LNCAP (cell line): Measurements from ENCODE around the gene NRAP.

ENCODE experiments used
- TF ChIP-seq, protein P1 (sequence below): fragments of 450-650 bp; IDR thresholded peaks from 2 replicates; pipeline ENCODE4 v1.5.1; 2017; ENCODE audit warnings: mild to moderate bottlenecking

The NRAP gene

GRCh38 chr10:113708640-113709039 is 44.8 kb upstream of the NRAP start:
- TF ChIP-seq, protein P1, sequence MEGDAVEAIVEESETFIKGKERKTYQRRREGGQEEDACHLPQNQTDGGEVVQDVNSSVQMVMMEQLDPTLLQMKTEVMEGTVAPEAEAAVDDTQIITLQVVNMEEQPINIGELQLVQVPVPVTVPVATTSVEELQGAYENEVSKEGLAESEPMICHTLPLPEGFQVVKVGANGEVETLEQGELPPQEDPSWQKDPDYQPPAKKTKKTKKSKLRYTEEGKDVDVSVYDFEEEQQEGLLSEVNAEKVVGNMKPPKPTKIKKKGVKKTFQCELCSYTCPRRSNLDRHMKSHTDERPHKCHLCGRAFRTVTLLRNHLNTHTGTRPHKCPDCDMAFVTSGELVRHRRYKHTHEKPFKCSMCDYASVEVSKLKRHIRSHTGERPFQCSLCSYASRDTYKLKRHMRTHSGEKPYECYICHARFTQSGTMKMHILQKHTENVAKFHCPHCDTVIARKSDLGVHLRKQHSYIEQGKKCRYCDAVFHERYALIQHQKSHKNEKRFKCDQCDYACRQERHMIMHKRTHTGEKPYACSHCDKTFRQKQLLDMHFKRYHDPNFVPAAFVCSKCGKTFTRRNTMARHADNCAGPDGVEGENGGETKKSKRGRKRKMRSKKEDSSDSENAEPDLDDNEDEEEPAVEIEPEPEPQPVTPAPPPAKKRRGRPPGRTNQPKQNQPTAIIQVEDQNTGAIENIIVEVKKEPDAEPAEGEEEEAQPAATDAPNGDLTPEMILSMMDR: no peak

DNA sequence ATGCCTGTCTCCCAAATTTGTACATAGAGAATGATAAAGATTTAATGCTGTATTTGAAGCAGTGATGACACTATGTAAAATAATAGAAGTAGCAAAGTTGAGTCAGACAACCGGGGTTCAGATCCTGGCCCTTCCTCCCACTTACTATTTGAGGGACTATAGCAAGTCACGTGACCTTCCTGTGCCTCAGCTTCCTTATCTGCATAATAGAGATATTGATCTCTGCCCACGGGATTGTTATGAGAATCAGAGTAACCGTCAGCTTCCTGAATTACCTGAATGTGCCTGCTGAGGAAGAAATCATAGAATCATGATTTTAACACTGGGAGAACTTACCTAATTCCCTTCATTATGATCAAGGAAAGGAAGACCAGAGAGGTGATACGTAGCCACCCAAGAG is 42.8 kb upstream of the NRAP start:
- TF ChIP-seq, protein P1: no peak

DNA sequence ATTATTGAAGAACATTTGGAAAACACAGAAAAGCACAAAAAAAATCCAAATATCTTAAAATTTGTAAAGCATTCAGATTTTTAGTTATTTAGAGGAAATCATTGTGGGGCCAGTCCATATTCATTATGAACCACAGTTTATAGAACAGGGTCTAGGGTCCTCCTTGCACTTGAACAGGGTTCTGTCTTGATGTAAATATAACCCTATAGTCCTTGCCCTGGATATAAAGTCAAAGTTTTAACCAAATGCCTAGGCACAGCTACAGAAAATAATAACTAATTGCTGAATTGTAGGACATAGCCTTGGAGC is 41.5 kb upstream of the NRAP start:
- TF ChIP-seq, protein P1: no peak

DNA sequence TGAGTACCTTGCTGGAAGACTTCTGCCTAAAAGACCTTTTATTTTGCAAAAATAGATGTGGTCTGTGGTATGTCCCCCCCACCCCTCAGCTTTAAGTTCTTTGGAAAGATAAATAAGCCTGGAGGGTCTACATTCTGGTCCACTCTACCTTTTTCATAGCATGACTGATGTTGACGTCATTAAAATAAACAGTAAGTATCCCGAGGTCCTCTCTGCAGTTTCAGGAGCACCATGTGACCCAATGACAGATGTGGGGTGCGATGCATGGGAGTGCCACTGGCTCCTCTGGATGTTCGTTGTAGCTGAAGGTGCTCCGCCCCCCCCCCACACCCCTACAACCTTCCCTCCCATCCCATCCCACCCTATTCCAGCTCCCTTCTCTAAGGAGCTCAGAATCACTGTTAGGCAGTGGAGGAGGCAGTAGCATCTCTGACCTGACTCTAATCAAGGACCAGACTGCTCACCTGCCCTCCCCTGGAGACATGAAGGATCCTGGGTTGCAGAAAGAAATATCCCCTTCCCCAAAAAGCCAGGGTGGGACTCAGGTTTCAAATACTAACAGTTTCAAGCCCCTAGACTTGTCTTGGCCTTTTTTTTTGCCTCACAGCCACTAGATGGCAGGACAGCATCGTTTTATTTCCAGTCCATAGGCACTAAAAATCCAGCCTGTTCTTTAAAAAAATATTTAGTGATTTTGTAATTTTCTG is 40.9 kb upstream of the NRAP start:
- TF ChIP-seq, protein P1: peak; percentile 76

- TF ChIP-seq, protein P1: no peak
Observed at GRCh38 chr10:113697595-113697994, 33.8 kb upstream of the NRAP start.

DNA sequence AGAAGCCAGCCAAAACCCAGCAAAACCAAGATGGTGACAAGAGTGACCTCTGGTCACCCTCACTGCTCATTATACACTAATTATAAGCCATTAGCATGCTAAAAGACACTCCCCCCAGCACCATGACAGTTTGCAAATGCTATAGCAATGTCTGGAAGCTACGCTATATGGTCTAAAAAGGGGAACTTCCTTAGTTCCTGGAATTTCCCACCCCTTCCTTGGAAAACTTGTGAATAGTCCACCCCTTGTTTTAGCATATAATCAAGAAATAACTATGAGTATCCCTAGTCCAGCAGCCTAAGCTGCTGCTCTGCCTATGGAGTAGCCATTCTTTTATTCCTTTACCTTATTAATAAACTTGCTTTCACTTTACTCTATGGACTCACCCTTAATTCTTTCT is 31.9 kb upstream of the NRAP start:
- TF ChIP-seq, protein P1: no peak

- TF ChIP-seq, protein P1: no peak
Observed at GRCh38 chr10:113693348-113693747, 29.5 kb upstream of the NRAP start.

DNA sequence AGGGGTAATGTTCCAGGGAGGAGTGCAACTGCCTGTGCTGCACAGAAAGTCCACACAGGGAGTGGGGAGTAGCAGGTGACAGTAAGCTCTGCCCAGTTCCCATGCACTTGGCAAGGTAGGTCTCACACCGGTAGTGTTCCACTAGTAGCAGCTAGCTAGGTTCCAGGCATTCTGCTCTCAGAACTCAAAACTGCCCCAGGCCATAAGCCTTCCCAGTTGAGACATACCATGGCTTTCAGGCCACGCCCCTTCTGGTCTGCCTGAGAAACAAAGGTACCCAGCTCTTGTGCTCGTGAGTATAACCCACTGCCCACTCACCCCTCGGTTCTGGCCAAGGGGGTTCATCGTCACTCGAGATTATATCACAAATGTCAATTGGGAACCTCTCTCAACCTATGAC is 28.4 kb upstream of the NRAP start:
- TF ChIP-seq, protein P1: no peak
